Measurements from ENCODE around the gene STPG3. TPM values are rescaled to one million over a fixed set of nuclear protein-coding genes. Genes with fewer than 3 reads are reported as not detected.

STPG3 gene
- total and polyA plus RNA-seq, 10 donors, result not detected

DNA sequence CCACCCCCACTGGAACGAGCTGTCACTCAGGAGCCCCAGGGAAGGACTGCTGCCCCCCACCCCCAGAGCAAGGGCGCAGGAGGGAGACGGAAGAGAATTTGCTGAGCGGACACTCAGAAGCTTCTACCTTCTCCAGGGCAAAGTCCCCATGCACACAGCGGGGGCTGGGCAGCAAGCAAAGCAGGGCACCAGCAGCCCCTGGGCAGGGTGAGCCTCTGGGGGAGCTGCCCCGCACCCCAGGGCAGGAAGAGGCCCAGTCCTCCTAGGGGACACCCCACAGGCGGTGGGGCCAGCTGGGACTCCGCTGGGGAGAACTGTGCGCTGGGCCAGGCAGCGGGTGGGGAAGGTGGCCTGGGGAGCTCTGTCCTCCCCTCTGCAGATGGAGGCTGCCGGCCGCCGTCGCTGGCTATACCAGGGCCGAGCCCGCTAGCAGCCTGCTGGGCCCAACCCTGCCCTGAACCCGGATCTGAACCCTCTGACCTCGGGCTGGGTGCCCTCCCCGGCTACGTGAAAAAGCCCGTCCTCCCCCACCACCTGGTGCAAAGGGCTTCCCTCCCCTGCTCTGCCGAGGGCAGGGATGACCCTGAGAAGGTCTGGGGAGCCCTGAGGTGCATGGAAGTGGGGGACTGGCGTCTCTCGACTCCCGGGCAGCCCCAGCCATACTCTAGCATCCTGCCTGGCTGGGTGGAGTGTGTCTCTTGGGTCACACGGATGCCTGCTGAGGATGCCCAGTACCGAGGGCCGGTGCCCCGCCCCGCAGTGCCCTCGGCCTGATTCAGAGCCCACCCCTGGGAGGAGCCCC is 21.0 kb upstream of the STPG3 start:
- no peaks in the 10 kb centered on the region for H3K36me3 ChIP-seq
- no peak overlapping the region for H3K27ac ChIP-seq
- peaks cover 0 to 83% (median 45%) of the 10 kb centered on the region in 7 donors for H3K27me3 ChIP-seq (replicated peaks in 1 of 7)
- H3K4me3 ChIP-seq, result no peak overlapping the region
- no peaks in the 10 kb centered on the region for H3K9me3 ChIP-seq
- TF ChIP-seq, protein P1, sequence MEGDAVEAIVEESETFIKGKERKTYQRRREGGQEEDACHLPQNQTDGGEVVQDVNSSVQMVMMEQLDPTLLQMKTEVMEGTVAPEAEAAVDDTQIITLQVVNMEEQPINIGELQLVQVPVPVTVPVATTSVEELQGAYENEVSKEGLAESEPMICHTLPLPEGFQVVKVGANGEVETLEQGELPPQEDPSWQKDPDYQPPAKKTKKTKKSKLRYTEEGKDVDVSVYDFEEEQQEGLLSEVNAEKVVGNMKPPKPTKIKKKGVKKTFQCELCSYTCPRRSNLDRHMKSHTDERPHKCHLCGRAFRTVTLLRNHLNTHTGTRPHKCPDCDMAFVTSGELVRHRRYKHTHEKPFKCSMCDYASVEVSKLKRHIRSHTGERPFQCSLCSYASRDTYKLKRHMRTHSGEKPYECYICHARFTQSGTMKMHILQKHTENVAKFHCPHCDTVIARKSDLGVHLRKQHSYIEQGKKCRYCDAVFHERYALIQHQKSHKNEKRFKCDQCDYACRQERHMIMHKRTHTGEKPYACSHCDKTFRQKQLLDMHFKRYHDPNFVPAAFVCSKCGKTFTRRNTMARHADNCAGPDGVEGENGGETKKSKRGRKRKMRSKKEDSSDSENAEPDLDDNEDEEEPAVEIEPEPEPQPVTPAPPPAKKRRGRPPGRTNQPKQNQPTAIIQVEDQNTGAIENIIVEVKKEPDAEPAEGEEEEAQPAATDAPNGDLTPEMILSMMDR (IDR thresholded peaks at IDR 0.05 in 8 of 11, conservative IDR thresholded peaks at IDR 0.05 in 3 of 11), result no peak
- TF ChIP-seq POLR2A (IDR thresholded peaks at IDR 0.05) (no peak), POLR2AphosphoS5 (IDR thresholded peaks at IDR 0.05) (no peak)
- no peak for DNase-seq
- peaks cover 0 to 22% (median 14%) of the 10 kb centered on the region in 6 donors for H3K4me1 ChIP-seq
- intact Hi-C loops (cut with DNase I; ENCODE audit: low total_unique reads), result no loop called here
- 45 to 67% (median 62%) methylated on average over 8 to 31 of the region's 31 CpGs for WGBS, 5 donors

DNA sequence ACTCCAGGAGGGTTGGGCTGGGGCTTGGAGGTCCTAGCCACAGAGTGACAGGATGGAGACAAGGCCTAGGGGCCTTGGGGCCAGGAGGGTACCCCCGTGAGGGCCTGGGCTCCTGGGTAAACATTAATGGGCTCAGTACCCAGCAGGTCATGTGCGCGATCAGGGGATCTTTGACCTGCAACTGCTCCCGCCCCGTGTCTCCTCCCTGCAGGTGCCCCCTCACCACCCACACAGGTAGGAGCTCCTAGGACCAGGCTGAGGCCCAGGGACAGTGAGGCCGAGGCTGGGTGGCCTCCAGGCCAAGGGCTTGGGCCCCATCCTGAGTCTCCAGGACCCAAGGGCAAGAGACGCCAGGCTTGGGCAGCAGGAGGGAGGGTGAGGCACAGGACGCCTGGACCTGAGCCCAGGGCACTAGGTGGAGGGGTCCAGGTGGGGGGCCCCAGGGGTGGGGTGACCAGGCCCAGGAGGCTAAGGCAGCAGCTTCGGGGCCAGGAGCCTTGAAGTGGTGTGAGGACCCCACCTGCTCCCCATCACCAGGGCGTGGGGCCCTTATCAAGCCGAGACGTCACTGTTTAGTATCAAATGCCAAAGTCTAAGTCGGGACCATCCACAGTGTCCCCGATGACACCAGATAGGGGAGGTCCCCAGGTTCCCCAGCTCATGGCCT is 20.2 kb upstream of the STPG3 start, which contains the start of gene SLC34A3:
SLC34A3 (plus strand) TSS at position 197 of the 667 bp plus-strand sequence. CDS start 802 bp downstream, outside the sequence.
- H3K27ac ChIP-seq, result no peak within 1 kb of the TSS
- no peaks in the 10 kb centered on the region for H3K36me3 ChIP-seq
- TF ChIP-seq, protein P1 (IDR thresholded peaks at IDR 0.05 in 8 of 11, conservative IDR thresholded peaks at IDR 0.05 in 3 of 11), result no peak
- TF ChIP-seq POLR2A (IDR thresholded peaks at IDR 0.05) (no peak), POLR2AphosphoS5 (IDR thresholded peaks at IDR 0.05) (no peak)
- WGBS, 5 donors, result 62 to 83% (median 76%) methylated on average over 9 to 14 of the region's 14 CpGs
- peaks cover 0 to 91% (median 45%) of the 10 kb centered on the region in 7 donors for H3K27me3 ChIP-seq (replicated peaks in 1 of 7)
- H3K4me1 ChIP-seq, result peaks cover 5 to 27% (median 22%) of the 10 kb centered on the region in 6 donors
- H3K4me3 ChIP-seq, result no peak within 1 kb of the TSS
- intact Hi-C loops (cut with DNase I; ENCODE audit: low total_unique reads), result no loop called here
- DNase-seq, result no peak
- no peaks in the 10 kb centered on the region for H3K9me3 ChIP-seq

DNA sequence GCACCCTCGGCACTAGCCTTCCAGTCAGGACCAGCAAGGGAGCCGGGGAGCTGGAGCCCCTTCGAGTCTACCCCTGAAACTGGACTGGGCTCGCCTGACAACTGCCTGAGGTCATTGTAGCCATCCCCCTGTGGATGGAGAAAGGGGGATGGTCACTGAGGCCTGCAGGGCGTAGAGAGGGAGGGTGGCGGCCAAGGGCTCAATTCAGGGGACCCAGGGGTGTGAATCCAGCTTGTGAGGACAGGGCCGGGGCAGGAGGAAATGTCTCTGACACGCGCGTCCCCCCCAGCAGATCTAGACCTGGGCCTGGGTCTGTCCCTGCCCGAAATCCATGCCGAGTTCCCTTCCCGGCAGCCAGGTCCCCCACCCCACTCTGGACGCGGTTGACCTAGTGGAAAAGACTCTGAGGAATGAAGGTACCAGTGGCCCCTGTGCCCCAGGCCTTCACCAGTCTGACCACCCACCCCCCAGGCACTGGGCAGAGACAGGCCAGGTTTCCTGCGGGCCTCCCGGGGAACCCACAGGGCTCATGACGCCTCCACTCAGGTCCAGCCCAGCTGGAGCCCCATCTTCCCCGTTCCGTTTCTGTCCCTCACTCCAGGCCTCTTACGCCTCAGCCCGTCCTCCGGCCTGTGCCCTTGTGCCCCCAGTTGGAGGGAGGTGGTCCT is 19.6 kb upstream of the STPG3 start:
- H3K27me3 ChIP-seq (replicated peaks in 1 of 7), result peaks cover 0 to 92% (median 45%) of the 10 kb centered on the region in 7 donors
- H3K4me1 ChIP-seq, result peaks cover 10 to 34% (median 28%) of the 10 kb centered on the region in 6 donors
- TF ChIP-seq POLR2AphosphoS5 (IDR thresholded peaks at IDR 0.05) (no peak), POLR2A (IDR thresholded peaks at IDR 0.05) (no peak)
- TF ChIP-seq, protein P1 (IDR thresholded peaks at IDR 0.05 in 8 of 11, conservative IDR thresholded peaks at IDR 0.05 in 3 of 11), result no peak
- no peak overlapping the region for H3K4me3 ChIP-seq
- 83 to 93% (median 84%) methylated on average over 13 to 23 of the region's 23 CpGs for WGBS, 5 donors
- no peaks in the 10 kb centered on the region for H3K9me3 ChIP-seq
- DNase-seq, result no peak
- intact Hi-C loops (cut with DNase I; ENCODE audit: low total_unique reads), result no loop called here
- H3K36me3 ChIP-seq, result no peaks in the 10 kb centered on the region
- H3K27ac ChIP-seq, result no peak overlapping the region

All from spleen (tissue), 11 donors.